Subcutaneous adipose tissue (tissue), 4 donors: ENCODE measurements around the gene KIF5A. TPM values are rescaled to one million over a fixed set of nuclear protein-coding genes. Genes with fewer than 3 reads are reported as not detected.

Experiments used
- total RNA-seq, 4 donors: library from RNA; depleted of rRNA; stranded (reverse); fragments of >200 nt; gene quantifications; one replicate each; pipeline ENCODE4 v1.1.0, GENCODE V29; 2016
- TF ChIP-seq, protein P1 (sequence below): fragments of 450-650 bp; IDR thresholded peaks from one replicate; pipeline ENCODE4 v1.5.1; 2016; ENCODE audit warnings: low read depth, mild to moderate bottlenecking, control low read depth, antibody characterized with exemption, moderate library complexity

KIF5A gene
- total RNA-seq, 4 donors from 2014 or later = 0.17 to 0.38 TPM; not detected in 2

DNA sequence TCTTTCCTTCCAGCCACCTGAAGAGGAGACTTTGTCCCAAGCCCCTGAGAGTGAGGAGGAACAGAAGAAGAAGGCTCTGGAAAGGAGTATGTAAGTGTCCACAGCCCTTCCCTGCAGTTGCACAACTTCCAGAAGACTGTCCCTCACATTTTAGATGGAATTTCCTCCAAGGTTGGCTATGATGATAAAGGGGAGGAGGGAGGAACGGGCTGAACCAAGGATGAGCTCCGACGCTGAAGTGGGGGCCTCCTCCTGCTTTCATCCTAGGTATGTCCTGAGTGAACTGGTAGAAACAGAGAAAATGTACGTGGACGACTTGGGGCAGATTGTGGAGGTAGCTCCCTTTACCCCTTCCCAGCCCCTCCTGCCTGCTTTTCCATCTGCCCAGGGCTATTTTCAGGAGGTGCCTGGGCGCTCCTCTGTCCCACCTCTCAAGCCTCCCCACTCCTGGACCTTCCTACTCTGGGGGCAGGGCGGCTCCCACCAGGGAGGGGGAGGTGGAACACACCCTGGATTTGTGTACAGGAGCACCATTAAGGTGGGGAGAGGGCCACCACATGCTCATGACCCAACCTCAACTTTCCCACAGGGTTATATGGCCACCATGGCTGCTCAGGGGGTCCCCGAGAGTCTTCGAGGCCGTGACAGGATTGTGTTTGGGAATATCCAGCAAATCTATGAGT, 63.7 kb downstream of the KIF5A start:
- TF ChIP-seq, protein P1, sequence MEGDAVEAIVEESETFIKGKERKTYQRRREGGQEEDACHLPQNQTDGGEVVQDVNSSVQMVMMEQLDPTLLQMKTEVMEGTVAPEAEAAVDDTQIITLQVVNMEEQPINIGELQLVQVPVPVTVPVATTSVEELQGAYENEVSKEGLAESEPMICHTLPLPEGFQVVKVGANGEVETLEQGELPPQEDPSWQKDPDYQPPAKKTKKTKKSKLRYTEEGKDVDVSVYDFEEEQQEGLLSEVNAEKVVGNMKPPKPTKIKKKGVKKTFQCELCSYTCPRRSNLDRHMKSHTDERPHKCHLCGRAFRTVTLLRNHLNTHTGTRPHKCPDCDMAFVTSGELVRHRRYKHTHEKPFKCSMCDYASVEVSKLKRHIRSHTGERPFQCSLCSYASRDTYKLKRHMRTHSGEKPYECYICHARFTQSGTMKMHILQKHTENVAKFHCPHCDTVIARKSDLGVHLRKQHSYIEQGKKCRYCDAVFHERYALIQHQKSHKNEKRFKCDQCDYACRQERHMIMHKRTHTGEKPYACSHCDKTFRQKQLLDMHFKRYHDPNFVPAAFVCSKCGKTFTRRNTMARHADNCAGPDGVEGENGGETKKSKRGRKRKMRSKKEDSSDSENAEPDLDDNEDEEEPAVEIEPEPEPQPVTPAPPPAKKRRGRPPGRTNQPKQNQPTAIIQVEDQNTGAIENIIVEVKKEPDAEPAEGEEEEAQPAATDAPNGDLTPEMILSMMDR = no peak

DNA sequence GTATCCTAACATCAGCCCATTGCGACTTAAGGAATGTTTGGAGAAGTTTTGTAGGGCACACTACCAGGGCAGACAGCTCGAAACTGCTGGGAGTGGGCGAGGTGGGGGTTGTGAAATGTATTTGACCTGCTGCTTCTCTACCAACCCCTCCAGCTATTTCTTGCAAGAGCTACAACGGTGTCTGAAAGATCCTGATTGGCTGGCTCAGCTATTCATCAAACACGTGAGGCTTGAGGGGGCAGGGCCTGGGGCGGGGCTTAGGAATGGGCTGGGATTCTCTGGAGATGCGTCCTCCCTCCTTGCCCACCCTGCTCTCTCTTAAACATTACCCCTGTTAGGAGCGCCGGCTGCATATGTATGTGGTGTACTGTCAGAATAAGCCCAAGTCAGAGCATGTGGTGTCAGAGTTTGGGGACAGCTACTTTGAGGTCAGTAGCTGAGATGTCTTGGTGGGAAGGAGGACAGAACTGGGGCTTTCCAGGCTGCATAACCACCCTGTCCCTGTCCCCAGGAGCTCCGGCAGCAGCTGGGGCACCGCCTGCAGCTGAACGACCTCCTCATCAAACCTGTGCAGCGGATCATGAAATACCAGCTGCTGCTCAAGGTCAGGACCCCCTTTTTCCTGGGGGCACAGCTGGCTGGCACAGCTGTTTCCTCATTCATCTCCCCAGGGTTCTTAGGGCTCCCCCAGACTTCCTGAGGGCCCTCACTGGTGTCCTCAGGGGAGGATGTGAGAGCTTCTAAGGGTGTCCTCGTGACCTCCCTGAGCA, 64.5 kb downstream of the KIF5A start:
- TF ChIP-seq, protein P1 = no peak

GRCh38 chr12:57614948-57615500, 65.2 kb downstream of the KIF5A start:
- TF ChIP-seq, protein P1 = no peak

DNA sequence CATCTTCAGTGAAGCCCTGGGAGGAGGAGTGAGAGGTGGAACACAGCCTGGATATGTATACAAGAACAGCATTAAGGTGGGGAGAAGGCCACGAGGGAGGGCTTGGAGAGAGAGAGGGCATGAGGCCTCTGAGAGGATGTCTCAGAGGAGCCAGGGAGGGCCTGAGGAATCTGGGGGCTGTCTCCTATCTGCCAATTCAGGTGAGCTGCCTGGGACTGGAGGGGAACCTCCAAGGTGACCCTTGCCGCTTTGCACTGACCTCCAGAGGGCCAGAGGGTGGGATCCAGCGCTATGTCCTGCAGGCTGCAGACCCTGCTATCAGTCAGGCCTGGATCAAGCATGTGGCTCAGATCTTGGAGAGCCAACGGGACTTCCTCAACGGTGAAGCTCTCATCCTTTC, 65.8 kb downstream of the KIF5A start:
- TF ChIP-seq, protein P1 = no peak

DNA sequence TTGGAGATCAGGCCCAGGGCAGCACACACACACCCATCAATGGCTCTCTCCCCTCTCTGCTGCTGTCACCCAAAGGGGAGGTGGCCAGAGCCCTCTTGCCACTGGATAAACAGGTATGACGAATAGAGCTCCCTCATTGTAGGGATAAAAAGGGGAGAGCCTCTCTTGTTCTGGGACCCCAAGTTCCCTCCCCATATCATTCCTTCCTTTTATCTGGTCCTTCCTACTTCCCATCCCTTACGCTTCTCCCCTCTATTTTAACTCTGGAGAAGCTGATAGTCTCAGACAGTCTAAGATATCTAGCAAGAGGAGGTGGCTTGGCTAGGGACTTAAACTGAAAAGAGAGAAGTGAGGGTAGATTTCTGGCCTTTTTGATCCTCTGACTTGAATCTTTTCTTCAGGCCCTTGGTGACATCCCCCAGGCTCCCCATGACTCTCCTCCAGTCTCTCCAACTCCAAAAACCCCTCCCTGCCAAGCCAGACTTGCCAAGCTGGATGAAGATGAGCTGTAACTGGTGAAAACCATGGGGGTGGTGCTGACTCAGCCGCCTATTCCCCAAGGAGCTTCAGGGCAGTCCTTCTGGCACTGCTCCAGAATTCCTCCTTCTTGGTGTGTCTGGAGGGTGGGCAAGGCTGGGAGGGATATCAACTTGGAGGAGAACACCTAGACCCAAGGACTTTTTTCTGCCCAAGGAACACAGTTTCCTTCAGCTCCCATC, 66.7 kb downstream of the KIF5A start:
- TF ChIP-seq, protein P1 = no peak

DNA sequence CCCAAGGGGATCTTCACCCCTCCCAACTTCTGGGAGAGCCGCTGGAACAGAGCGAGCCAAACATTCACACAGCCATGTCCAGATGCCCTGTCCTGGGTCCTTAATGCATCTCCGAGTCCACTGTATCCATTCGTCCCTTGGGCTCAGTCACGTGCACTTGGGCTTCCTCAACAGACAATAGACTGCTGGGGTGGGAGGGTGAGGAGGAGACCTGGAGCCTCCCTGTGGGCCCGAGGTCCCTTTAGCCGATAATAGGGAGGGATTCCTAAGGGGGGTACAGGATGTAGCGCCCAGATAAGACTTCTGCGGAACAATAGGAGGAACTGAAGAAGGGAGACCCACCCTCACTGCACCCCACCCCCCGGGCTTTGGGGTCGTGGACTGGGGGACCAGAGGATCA, 68.1 kb downstream of the KIF5A start:
- TF ChIP-seq, protein P1 = no peak
